ENCODE data around the gene CRABP2.

- TF ChIP-seq CTCF (conservative IDR thresholded peaks at IDR 0.05; ENCODE audit: low read depth in 2 of 2) (no peak), POLR2AphosphoS5 (IDR thresholded peaks at IDR 0.05; ENCODE audit: low read depth) (peak; percentile 42; the same call in 1 of the 2 replicates), CREB1 (CRISPR knock-in tag; IDR thresholded peaks at IDR 0.05; ENCODE audit: low read depth) (no peak)
- TF ChIP-seq, protein P1, sequence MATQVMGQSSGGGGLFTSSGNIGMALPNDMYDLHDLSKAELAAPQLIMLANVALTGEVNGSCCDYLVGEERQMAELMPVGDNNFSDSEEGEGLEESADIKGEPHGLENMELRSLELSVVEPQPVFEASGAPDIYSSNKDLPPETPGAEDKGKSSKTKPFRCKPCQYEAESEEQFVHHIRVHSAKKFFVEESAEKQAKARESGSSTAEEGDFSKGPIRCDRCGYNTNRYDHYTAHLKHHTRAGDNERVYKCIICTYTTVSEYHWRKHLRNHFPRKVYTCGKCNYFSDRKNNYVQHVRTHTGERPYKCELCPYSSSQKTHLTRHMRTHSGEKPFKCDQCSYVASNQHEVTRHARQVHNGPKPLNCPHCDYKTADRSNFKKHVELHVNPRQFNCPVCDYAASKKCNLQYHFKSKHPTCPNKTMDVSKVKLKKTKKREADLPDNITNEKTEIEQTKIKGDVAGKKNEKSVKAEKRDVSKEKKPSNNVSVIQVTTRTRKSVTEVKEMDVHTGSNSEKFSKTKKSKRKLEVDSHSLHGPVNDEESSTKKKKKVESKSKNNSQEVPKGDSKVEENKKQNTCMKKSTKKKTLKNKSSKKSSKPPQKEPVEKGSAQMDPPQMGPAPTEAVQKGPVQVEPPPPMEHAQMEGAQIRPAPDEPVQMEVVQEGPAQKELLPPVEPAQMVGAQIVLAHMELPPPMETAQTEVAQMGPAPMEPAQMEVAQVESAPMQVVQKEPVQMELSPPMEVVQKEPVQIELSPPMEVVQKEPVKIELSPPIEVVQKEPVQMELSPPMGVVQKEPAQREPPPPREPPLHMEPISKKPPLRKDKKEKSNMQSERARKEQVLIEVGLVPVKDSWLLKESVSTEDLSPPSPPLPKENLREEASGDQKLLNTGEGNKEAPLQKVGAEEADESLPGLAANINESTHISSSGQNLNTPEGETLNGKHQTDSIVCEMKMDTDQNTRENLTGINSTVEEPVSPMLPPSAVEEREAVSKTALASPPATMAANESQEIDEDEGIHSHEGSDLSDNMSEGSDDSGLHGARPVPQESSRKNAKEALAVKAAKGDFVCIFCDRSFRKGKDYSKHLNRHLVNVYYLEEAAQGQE (IDR thresholded peaks at IDR 0.05; ENCODE audit: unreplicated experiment) = no peak
Measured at GRCh38 chr1:156667968-156668709, 37.2 kb downstream of the CRABP2 start.
